Measurements from ENCODE around the gene GRWD1.

The GRWD1 gene

DNA sequence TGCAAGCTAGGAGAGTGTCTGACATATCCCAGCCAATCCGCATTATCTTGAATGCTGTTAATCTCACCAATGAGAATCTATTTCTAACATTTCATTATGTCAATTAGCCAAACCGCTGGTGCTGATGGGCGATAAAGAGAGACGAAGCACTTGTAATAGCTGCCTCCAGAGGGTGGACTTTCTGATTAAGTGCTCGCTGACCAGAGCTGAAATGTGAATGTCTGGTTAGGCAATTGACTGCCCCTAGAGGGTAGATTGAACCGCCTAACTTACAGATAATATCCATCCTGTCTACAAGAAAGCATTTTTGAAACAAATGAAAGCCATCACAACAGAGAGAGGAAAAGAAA lies 552 bp upstream of the GRWD1 start (continued):
- 0 out of 2 replicates have a peak, but pooled peaks have one; percentile 18 for TF ChIP-seq ZNF24 (tag by site-specific recombination; IDR thresholded peaks at IDR 0.05)

- Histone ChIP-seq H3K27ac (ENCODE audit: extremely low read depth, low read depth, low read length) (peak overlapping the region; percentile 65; the same call in 1 of the 2 replicates), H3K4me3 (ENCODE audit: low read depth, low read length) (peak overlapping the region; percentile 88), H3K36me3 (ENCODE audit: control insufficient read depth in 2 of 2, insufficient read depth in 1 of 2, low read length in 2 of 2) (peaks cover 37 to 49% of the 10 kb centered on the region in 2 experiments), H3K4me1 (ENCODE audit: control insufficient read depth, insufficient read depth, low read length) (peaks cover 8% of the 10 kb centered on the region), H3K9me3 (ENCODE audit: control insufficient read depth, insufficient read depth, low read depth, low read length) (no peaks in the 10 kb centered on the region)
- TF ChIP-seq KLF16 (tag by site-specific recombination; IDR thresholded peaks at IDR 0.05) = no peak
- TF ChIP-seq ZNF513 (tag by site-specific recombination; IDR thresholded peaks at IDR 0.05) = peak; percentile 96
- peak; percentile 45 for TF ChIP-seq REST (tag by site-specific recombination; IDR thresholded peaks at IDR 0.05)
- TF ChIP-seq SCRT2 (tag by site-specific recombination; IDR thresholded peaks at IDR 0.05) = 0 out of 2 replicates have a peak, but pooled peaks have one; percentile 6
- TF ChIP-seq ZNF140 (tag by site-specific recombination; IDR thresholded peaks at IDR 0.05) = no peak
- no peak for TF ChIP-seq ZNF747 (tag by site-specific recombination; IDR thresholded peaks at IDR 0.05)
- TF ChIP-seq, protein P1, sequence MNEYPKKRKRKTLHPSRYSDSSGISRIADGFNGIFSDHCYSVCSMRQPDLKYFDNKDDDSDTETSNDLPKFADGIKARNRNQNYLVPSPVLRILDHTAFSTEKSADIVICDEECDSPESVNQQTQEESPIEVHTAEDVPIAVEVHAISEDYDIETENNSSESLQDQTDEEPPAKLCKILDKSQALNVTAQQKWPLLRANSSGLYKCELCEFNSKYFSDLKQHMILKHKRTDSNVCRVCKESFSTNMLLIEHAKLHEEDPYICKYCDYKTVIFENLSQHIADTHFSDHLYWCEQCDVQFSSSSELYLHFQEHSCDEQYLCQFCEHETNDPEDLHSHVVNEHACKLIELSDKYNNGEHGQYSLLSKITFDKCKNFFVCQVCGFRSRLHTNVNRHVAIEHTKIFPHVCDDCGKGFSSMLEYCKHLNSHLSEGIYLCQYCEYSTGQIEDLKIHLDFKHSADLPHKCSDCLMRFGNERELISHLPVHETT (tag by site-specific recombination; IDR thresholded peaks at IDR 0.05) = no peak
- TF ChIP-seq ZNF175 (tag by site-specific recombination; IDR thresholded peaks at IDR 0.05) = no peak
- ChIA-PET POLR2A (interaction anchor here (1.0 to 1.3 kb wide), 3 partner anchors 23 to 125 kb away, joined by 3 to 5 read pairs (median 3); partner anchors contain the start of gene GRIN2D), CTCF (interaction anchor here (0.9 to 2.8 kb wide), 3 partner anchors 55 to 132 kb away, joined by 3 to 13 read pairs (median 5); partner anchors contain the start of gene KDELR1)
These were observed 796 bp downstream of the GRWD1 start for GRCh38 chr19:48446579-48446978.

DNA sequence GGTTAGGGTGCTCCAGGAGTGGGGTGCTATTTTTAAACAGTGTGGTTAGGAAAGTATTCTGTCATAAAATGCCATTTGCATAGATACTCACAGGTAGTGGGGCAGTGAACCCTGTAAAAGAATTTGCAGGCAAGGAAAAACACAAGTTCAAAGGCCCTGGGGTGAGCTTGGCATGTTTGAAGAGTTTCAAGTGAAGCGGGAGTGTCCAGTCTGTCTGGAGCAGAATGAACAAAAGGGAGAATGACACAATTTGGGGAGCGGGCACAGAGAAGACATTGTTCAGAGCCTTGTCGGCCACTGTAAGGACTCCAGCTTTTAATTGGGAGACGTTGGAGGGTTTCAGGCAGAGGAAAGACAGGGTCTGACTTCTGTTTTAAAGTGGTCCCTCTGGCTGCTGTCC lies 2.8 kb downstream of the GRWD1 start:
- ChIA-PET POLR2A (interaction anchor here (0.6 to 1.0 kb wide), 4 partner anchors 12 to 58 kb away, joined by 3 to 5 read pairs (median 3); partner anchors contain the start of gene KDELR1), CTCF (interaction anchor here (0.6 to 2.8 kb wide), 3 partner anchors 57 to 370 kb away, joined by 3 to 13 read pairs (median 4); partner anchors contain the start of gene KDELR1)
- peaks cover 52 to 67% of the 10 kb centered on the region in 2 experiments for H3K36me3 ChIP-seq (ENCODE audit: control insufficient read depth in 2 of 2, insufficient read depth in 1 of 2, low read length in 2 of 2)
- H3K9me3 ChIP-seq (ENCODE audit: control insufficient read depth, insufficient read depth, low read depth, low read length) = no peaks in the 10 kb centered on the region
- H3K27ac ChIP-seq (ENCODE audit: extremely low read depth, low read depth, low read length) = no peak overlapping the region
- TF ChIP-seq ZNF335 (tag by site-specific recombination; conservative IDR thresholded peaks at IDR 0.05) (no peak), ZNF623 (tag by site-specific recombination; IDR thresholded peaks at IDR 0.05) (peak; percentile 82)
- no peak overlapping the region for H3K4me3 ChIP-seq (ENCODE audit: low read depth, low read length)
- H3K4me1 ChIP-seq (ENCODE audit: control insufficient read depth, insufficient read depth, low read length) = peaks cover 8% of the 10 kb centered on the region

DNA sequence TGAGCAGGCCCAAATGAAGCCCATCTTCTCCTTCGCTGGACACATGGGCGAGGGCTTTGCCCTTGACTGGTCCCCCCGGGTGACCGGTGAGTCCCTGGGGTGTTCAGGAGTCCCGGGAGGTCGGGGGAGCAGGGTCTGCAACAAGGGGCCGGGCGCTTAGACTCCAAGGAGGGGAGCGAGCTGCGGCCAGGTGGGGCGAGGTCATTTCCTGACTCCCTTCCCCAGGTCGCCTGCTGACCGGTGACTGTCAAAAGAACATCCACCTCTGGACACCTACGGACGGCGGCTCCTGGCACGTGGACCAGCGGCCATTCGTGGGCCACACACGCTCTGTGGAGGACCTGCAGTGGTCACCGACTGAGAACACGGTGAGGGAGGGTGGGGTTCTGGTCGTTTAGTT lies 4.7 kb downstream of the GRWD1 start:
- Histone ChIP-seq H3K4me3 (ENCODE audit: low read depth, low read length) (no peak overlapping the region), H3K36me3 (ENCODE audit: control insufficient read depth in 2 of 2, insufficient read depth in 1 of 2, low read length in 2 of 2) (peaks cover 66 to 84% of the 10 kb centered on the region in 2 experiments), H3K9me3 (ENCODE audit: control insufficient read depth, insufficient read depth, low read depth, low read length) (no peaks in the 10 kb centered on the region), H3K27ac (ENCODE audit: extremely low read depth, low read depth, low read length) (no peak overlapping the region), H3K4me1 (ENCODE audit: control insufficient read depth, insufficient read depth, low read length) (no peaks in the 10 kb centered on the region; the same call in 1 of the 2 replicates)
- ChIA-PET CTCF (interaction anchor here (0.6 kb wide), 1 partner anchor 231 kb away, joined by 3 read pairs; no protein-coding TSS in a partner anchor), POLR2A (interaction anchor here (0.6 to 1.3 kb wide), 2 partner anchors 88 to 887 kb away, joined by 3 read pairs; no protein-coding TSS in a partner anchor)
- no peak for TF ChIP-seq PRDM1 (tag by site-specific recombination; IDR thresholded peaks at IDR 0.05)
- TF ChIP-seq GLIS1 (tag by site-specific recombination; IDR thresholded peaks at IDR 0.05) = no peak
- no peak for TF ChIP-seq ZNF24 (tag by site-specific recombination; IDR thresholded peaks at IDR 0.05)
- TF ChIP-seq ZNF677 (tag by site-specific recombination; IDR thresholded peaks at IDR 0.05) = no peak
- no peak for TF ChIP-seq ZNF560 (tag by site-specific recombination; IDR thresholded peaks at IDR 0.05; ENCODE audit: borderline replicate concordance)
- no peak for TF ChIP-seq ZNF792 (tag by site-specific recombination; IDR thresholded peaks at IDR 0.05)
- TF ChIP-seq ZNF501 (tag by site-specific recombination; IDR thresholded peaks at IDR 0.05) = no peak
- TF ChIP-seq ZXDB (tag by site-specific recombination; IDR thresholded peaks at IDR 0.05) = no peak
- TF ChIP-seq, protein P1 (tag by site-specific recombination; IDR thresholded peaks at IDR 0.05) = no peak
- TF ChIP-seq ZNF121 (tag by site-specific recombination; IDR thresholded peaks at IDR 0.05) = no peak
- TF ChIP-seq ZNF426 (tag by site-specific recombination; IDR thresholded peaks at IDR 0.05) = no peak
- TF ChIP-seq FEZF1 (tag by site-specific recombination; IDR thresholded peaks at IDR 0.05) = no peak
- TF ChIP-seq ZNF768 (tag by site-specific recombination; IDR thresholded peaks at IDR 0.05) = no peak
- no peak for TF ChIP-seq HOXC10 (CRISPR knock-in tag; IDR thresholded peaks at IDR 0.05)

All from HEK293 (cell line).